ENCODE measurements around the gene FCGR3A.
"Not testable (repeated sequence)": the region's sequence is repeated elsewhere in the genome, so short reads cannot be mapped to it uniquely, and the experiment has no call there.

FCGR3A gene

GRCh38 chr1:161531986-161532643, 17.5 kb downstream of the FCGR3A start:
- H3F3A ChIP-seq (ENCODE audit: control insufficient read depth, insufficient read depth) = peaks cover 12% of the 10 kb centered on the region
- H4K20me1 ChIP-seq (ENCODE audit: control insufficient read depth, insufficient read depth, low read depth, low read length) = 0 out of 2 replicates have a peak, but pooled peaks cover 4% of the 10 kb centered on the region
- no peaks in the 10 kb centered on the region for H3K79me2 ChIP-seq (ENCODE audit: control insufficient read depth, low read length)
- H3K9me2 ChIP-seq (replicated peaks; ENCODE audit: control insufficient read depth, low read length) = no peaks in the 10 kb centered on the region
- no peak overlapping the region for H3K27ac ChIP-seq (ENCODE audit: low read depth, low read length)
- peaks cover 21% of the 10 kb centered on the region for H3K27me3 ChIP-seq (ENCODE audit: control insufficient read depth, low read length)
- H3K36me3 ChIP-seq (ENCODE audit: control insufficient read depth, low read length) = no peaks in the 10 kb centered on the region
- H3K9me3 ChIP-seq (ENCODE audit: control insufficient read depth, insufficient read depth, low read length) = no peaks in the 10 kb centered on the region
- peaks cover 10% of the 10 kb centered on the region for H3K4me1 ChIP-seq (ENCODE audit: control insufficient read depth, low read length)
- TF ChIP-seq EZH2phosphoT487 (IDR thresholded peaks at IDR 0.05; ENCODE audit: borderline replicate concordance, low read length) (peak; percentile 83), CTCF (IDR thresholded peaks at IDR 0.05; ENCODE audit: low read depth, low read length, poor library complexity, severe bottlenecking) (no peak)
- peak overlapping the region; percentile 59 for H3K4me2 ChIP-seq (ENCODE audit: low read length)
- peak overlapping the region; percentile 80; the same call in 1 of the 2 replicates for H3K4me3 ChIP-seq (ENCODE audit: low read length)

- not testable (repeated sequence) for H4K20me1 ChIP-seq (ENCODE audit: control insufficient read depth, insufficient read depth, low read depth, low read length); H3K4me1 ChIP-seq (ENCODE audit: control insufficient read depth, low read length); H3K9me2 ChIP-seq (replicated peaks; ENCODE audit: control insufficient read depth, low read length); H3K36me3 ChIP-seq (ENCODE audit: control insufficient read depth, low read length); H3K27ac ChIP-seq (ENCODE audit: low read depth, low read length); H3K79me2 ChIP-seq (ENCODE audit: control insufficient read depth, low read length); H3K9me3 ChIP-seq (ENCODE audit: control insufficient read depth, insufficient read depth, low read length)
- Histone ChIP-seq H3K27me3 (ENCODE audit: control insufficient read depth, low read length) (peaks cover 21% of the 10 kb centered on the region), H3F3A (ENCODE audit: control insufficient read depth, insufficient read depth) (peaks cover 12% of the 10 kb centered on the region), H3K4me3 (ENCODE audit: low read length) (peak overlapping the region; percentile 80), H3K4me2 (ENCODE audit: low read length) (peak overlapping the region; percentile 59)
Measured at GRCh38 chr1:161530671-161531641, 18.7 kb downstream of the FCGR3A start.

GRCh38 chr1:161530158-161530557, 19.5 kb downstream of the FCGR3A start:
- H3K4me2 ChIP-seq (ENCODE audit: low read length) = peak overlapping the region; percentile 59
- peaks cover 23% of the 10 kb centered on the region for H3K27me3 ChIP-seq (ENCODE audit: control insufficient read depth, low read length)
- peaks cover 12% of the 10 kb centered on the region for H3F3A ChIP-seq (ENCODE audit: control insufficient read depth, insufficient read depth)
- not testable (repeated sequence) for H3K9me3 ChIP-seq (ENCODE audit: control insufficient read depth, insufficient read depth, low read length); H3K79me2 ChIP-seq (ENCODE audit: control insufficient read depth, low read length); H3K27ac ChIP-seq (ENCODE audit: low read depth, low read length); H3K36me3 ChIP-seq (ENCODE audit: control insufficient read depth, low read length); H3K9me2 ChIP-seq (replicated peaks; ENCODE audit: control insufficient read depth, low read length); H3K4me1 ChIP-seq (ENCODE audit: control insufficient read depth, low read length); H4K20me1 ChIP-seq (ENCODE audit: control insufficient read depth, insufficient read depth, low read depth, low read length)
- H3K4me3 ChIP-seq (ENCODE audit: low read length) = peak overlapping the region; percentile 80

- peaks cover 26% of the 10 kb centered on the region for H3K27me3 ChIP-seq (ENCODE audit: control insufficient read depth, low read length)
- peak overlapping the region; percentile 80 for H3K4me3 ChIP-seq (ENCODE audit: low read length)
- H3K4me1 ChIP-seq (ENCODE audit: control insufficient read depth, low read length) = peaks cover 13% of the 10 kb centered on the region
- not testable (repeated sequence) for H3K36me3 ChIP-seq (ENCODE audit: control insufficient read depth, low read length); H3K9me2 ChIP-seq (replicated peaks; ENCODE audit: control insufficient read depth, low read length); H3K9me3 ChIP-seq (ENCODE audit: control insufficient read depth, insufficient read depth, low read length); H4K20me1 ChIP-seq (ENCODE audit: control insufficient read depth, insufficient read depth, low read depth, low read length); H3K27ac ChIP-seq (ENCODE audit: low read depth, low read length); H3K79me2 ChIP-seq (ENCODE audit: control insufficient read depth, low read length)
- H3K4me2 ChIP-seq (ENCODE audit: low read length) = peak overlapping the region; percentile 59
- peaks cover 12% of the 10 kb centered on the region for H3F3A ChIP-seq (ENCODE audit: control insufficient read depth, insufficient read depth)
Measured at GRCh38 chr1:161529463-161530104, 20.0 kb downstream of the FCGR3A start.

GRCh38 chr1:161528550-161528949, 21.1 kb downstream of the FCGR3A start:
- H4K20me1 ChIP-seq (ENCODE audit: control insufficient read depth, insufficient read depth, low read depth, low read length); H3K9me2 ChIP-seq (replicated peaks; ENCODE audit: control insufficient read depth, low read length); H3K36me3 ChIP-seq (ENCODE audit: control insufficient read depth, low read length); H3K79me2 ChIP-seq (ENCODE audit: control insufficient read depth, low read length); H3K27ac ChIP-seq (ENCODE audit: low read depth, low read length); H3K4me3 ChIP-seq (ENCODE audit: low read length); H3K9me3 ChIP-seq (ENCODE audit: control insufficient read depth, insufficient read depth, low read length); H3K4me2 ChIP-seq (ENCODE audit: low read length): not testable (repeated sequence)
- Histone ChIP-seq H3K4me1 (ENCODE audit: control insufficient read depth, low read length) (peaks cover 14% of the 10 kb centered on the region), H3K27me3 (ENCODE audit: control insufficient read depth, low read length) (peaks cover 28% of the 10 kb centered on the region), H3F3A (ENCODE audit: control insufficient read depth, insufficient read depth) (peaks cover 12% of the 10 kb centered on the region)

- H3K79me2 ChIP-seq (ENCODE audit: control insufficient read depth, low read length); H3K4me1 ChIP-seq (ENCODE audit: control insufficient read depth, low read length); H3K4me2 ChIP-seq (ENCODE audit: low read length); H3K9me3 ChIP-seq (ENCODE audit: control insufficient read depth, insufficient read depth, low read length); H3K9me2 ChIP-seq (replicated peaks; ENCODE audit: control insufficient read depth, low read length); H4K20me1 ChIP-seq (ENCODE audit: control insufficient read depth, insufficient read depth, low read depth, low read length); H3K36me3 ChIP-seq (ENCODE audit: control insufficient read depth, low read length); H3K27ac ChIP-seq (ENCODE audit: low read depth, low read length); H3F3A ChIP-seq (ENCODE audit: control insufficient read depth, insufficient read depth); H3K4me3 ChIP-seq (ENCODE audit: low read length): not testable (repeated sequence)
- H3K27me3 ChIP-seq (ENCODE audit: control insufficient read depth, low read length) = peaks cover 10% of the 10 kb centered on the region
Measured at GRCh38 chr1:161525918-161526317, 23.7 kb downstream of the FCGR3A start.

All from DOHH2 (cell line).